Measurements from ENCODE around the gene SLC35B2.

SLC35B2 gene, protein sequence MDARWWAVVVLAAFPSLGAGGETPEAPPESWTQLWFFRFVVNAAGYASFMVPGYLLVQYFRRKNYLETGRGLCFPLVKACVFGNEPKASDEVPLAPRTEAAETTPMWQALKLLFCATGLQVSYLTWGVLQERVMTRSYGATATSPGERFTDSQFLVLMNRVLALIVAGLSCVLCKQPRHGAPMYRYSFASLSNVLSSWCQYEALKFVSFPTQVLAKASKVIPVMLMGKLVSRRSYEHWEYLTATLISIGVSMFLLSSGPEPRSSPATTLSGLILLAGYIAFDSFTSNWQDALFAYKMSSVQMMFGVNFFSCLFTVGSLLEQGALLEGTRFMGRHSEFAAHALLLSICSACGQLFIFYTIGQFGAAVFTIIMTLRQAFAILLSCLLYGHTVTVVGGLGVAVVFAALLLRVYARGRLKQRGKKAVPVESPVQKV

DNA sequence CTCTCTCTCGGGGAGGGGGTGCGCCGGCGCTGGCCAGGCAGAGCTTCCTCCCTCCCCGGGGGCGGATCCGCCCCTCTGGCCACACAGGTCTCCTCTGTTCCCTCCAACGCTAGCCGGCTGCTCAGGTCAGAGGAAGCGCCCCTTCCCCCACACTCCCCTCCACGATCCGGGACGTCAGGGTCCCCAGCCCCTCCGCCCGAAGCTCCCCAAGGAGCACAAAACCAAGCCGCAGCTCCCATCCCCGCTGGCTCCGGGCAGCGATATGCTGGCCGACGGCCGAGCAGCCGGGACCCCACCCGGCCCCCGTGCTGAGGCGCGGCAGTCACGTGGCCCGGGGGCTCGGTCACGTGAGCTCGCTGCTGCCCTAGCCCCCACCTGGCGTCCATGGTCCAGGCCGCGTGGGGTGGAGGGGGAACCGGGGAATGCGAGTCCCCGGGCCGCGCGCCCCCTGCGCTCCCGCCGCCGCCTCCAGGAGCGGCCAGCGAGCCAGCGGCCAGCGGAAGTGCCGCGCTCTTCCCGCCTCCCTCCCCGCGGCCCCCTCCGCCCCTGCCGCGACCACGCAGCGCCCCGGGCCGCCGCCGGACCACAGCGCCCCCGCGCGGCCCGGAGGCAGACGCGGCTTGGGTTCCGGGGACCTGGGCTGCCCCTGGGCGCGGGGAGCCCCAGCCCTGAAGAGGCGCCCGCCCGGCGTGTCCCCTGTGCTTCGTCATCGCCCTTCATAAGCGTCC is at the start of gene SLC35B2:
Gene SLC35B2, minus strand, starts transcription at position 504 of the 728 bp plus-strand sequence. Its CDS starts 118 bp downstream, at position 386.
- TF ChIP-seq, protein P1, sequence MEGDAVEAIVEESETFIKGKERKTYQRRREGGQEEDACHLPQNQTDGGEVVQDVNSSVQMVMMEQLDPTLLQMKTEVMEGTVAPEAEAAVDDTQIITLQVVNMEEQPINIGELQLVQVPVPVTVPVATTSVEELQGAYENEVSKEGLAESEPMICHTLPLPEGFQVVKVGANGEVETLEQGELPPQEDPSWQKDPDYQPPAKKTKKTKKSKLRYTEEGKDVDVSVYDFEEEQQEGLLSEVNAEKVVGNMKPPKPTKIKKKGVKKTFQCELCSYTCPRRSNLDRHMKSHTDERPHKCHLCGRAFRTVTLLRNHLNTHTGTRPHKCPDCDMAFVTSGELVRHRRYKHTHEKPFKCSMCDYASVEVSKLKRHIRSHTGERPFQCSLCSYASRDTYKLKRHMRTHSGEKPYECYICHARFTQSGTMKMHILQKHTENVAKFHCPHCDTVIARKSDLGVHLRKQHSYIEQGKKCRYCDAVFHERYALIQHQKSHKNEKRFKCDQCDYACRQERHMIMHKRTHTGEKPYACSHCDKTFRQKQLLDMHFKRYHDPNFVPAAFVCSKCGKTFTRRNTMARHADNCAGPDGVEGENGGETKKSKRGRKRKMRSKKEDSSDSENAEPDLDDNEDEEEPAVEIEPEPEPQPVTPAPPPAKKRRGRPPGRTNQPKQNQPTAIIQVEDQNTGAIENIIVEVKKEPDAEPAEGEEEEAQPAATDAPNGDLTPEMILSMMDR (conservative IDR thresholded peaks at IDR 0.05; ENCODE audit: low read depth), result peak; percentile 94
- ChIA-PET CTCF (interaction anchor here (0.6 to 1.4 kb wide), 11 partner anchors 8 to 771 kb away, joined by 3 to 8 read pairs (median 4); no protein-coding TSS in a partner anchor), POLR2A (ENCODE audit: low non-redundant PET) (interaction anchor here (1.6 kb wide), 1 partner anchor 10 kb away, joined by 6 read pairs; the partner anchor contains the start of gene HSP90AB1)
- peak within 1 kb of the TSS; percentile 83 for H3K27ac ChIP-seq
- peak; percentile 81 for DNase-seq (ENCODE audit: low spot score)

DNA sequence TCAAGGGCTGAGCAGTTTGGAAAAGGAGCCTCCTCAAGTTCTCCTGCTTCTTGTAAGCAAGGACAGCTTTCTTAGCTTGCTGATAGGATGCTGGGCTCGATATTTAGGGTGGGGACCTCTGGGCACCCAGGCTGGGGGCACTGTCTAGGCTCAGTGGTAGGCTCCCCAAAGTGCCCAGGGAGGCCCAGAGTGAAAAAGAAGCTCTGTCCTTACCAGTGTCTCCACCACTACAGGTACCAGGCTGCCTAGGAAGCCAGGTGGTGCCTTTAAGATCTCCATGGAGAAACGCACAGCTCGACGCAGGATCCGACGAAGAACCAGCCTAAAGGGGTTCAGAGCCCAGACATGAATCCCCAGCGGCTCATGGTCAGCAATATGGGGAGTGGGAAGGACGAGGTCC is 49.4 kb upstream of the SLC35B2 start:
- TF ChIP-seq, protein P1 (conservative IDR thresholded peaks at IDR 0.05; ENCODE audit: low read depth), result no peak
- DNase-seq (ENCODE audit: low spot score), result no peak
- ChIA-PET POLR2A (ENCODE audit: low non-redundant PET) (no interaction called here), CTCF (no interaction called here)
- 0 out of 2 replicates have a peak overlapping the region, but pooled peaks have one; percentile 2 for H3K27ac ChIP-seq

DNA sequence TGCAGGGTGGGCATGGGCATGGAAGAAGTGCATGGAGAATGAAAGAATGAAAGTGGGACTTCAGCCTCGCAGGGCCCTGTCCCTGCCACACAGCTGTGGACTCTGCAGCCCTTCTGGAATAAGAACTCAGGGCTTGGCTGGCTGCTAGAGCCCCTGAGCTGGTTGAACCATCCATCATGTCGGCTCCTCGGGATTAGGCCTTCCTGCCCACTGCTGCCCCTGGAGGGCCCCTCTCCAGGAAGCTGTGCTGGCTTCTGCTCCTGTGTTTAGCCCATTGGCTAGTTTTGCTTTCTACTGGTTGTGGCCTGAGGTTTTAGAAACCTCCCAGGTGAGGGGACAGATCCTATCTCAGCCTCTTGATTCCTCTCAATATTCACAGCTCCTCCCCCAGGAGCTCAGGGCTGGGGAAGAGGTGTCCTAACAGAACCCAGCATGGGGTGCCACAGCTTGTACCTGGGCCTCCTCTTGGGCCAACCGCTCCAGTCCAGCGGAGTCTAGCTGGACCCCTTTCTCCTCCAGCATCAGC is 47.9 kb upstream of the SLC35B2 start:
- TF ChIP-seq, protein P1 (conservative IDR thresholded peaks at IDR 0.05; ENCODE audit: low read depth), result no peak
- ChIA-PET POLR2A (ENCODE audit: low non-redundant PET) (no interaction called here), CTCF (interaction anchor here (0.9 to 1.1 kb wide), 4 partner anchors 10 to 37 kb away, joined by 3 to 5 read pairs (median 4); partner anchors contain the start of gene SPATS1)
- H3K27ac ChIP-seq, result no peak overlapping the region
- no peak for DNase-seq (ENCODE audit: low spot score)

DNA sequence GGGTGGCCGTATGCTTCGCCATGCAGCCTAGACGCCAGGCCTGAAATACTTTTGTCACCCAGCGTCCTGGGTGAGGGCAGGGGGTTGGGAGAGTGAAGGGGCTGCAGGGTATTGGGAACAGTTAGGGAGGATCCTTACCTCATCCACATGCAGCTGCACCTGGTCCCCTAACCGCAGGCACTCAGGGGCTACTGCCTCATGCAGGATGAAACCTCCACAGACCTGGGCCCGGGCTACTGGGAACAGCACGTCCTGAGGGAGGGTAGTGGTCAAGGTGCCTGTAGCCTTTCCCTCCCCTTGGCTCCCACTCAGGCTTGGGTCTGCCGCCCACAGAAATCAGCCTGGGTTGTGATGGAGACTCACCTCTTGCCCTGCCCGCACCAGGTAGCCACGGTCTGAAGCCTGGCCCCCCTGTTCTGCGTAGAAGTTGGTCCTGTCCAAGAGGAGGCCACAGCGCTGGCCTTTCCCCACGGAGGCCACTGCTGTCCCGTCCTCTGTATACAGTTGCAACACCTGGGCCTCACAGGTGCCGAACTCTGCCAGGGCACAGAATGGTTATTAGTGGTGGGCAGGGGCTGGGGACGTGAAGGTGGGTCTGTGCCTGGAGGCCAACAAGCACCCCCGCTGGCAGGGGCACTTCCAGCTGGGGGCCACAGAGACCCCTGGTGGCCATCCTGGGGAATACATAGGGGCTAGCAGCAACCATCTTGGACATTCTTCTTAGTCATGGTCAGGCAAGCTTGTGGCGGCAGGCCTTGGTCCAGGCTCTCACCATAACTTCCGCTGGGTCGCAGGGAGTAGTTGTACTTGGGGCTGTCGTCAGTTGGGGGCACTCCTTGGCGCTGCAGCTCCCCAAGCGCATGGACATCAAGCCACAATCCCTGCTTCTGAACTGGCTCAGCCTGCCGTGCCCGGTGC is 47.2 kb upstream of the SLC35B2 start:
- CTCF ChIA-PET, result interaction anchor here (0.6 to 1.1 kb wide), 7 partner anchors 9 to 49 kb away, joined by 3 to 5 read pairs (median 3); partner anchors contain the start of gene SPATS1
- peak; percentile 28 for DNase-seq (ENCODE audit: low spot score)

DNA sequence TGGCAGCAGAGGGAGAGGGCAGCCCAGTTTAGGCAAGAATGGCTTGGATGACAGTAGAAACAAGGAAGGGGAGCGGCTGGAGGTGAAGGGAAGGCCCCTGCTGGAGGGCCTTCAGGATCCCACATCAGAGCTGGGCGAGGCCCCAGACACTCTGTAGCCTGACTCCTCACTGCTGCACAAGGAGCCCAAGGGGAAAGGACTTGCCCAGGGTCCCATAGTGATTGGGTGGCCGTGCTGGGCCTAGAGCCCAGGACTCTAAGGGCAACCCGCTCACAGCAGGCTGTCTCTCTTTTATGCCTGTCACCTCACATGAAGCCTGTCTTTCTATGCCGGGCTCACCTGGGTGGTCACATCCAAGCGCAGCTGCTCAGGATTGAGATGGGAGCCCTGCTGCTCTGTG is 46.5 kb upstream of the SLC35B2 start:
- POLR2A ChIA-PET (ENCODE audit: low non-redundant PET), result no interaction called here

More for the DNA sequence above, 47.2 kb upstream of the SLC35B2 start:
- H3K27ac ChIP-seq, result no peak overlapping the region
- POLR2A ChIA-PET (ENCODE audit: low non-redundant PET), result no interaction called here
- TF ChIP-seq, protein P1 (conservative IDR thresholded peaks at IDR 0.05; ENCODE audit: low read depth), result peak; percentile 73

More for the DNA sequence above, 46.5 kb upstream of the SLC35B2 start:
- DNase-seq (ENCODE audit: low spot score), result no peak
- CTCF ChIA-PET, result interaction anchor here (0.6 to 1.1 kb wide), 6 partner anchors 17 to 589 kb away, joined by 3 read pairs; no protein-coding TSS in a partner anchor
- TF ChIP-seq, protein P1 (conservative IDR thresholded peaks at IDR 0.05; ENCODE audit: low read depth), result no peak
- no peak overlapping the region for H3K27ac ChIP-seq

Measured in RWPE1 (cell line).